WERI-Rb-1 (cell line): ENCODE data around the gene IGF1R.

Experiments
- DNase-seq: peaks from one replicate; pipeline ENCODE4 v3.0.0-alpha.2; 2020
- H3K27ac ChIP-seq: fragments of 250-450 bp; sonication (Bioruptor Pico); 2 replicates; pipeline ENCODE4 v1.5.1; 2020; ENCODE audit warnings: mild to moderate bottlenecking, moderate library complexity
- H3K27me3 ChIP-seq: fragments of 250-450 bp; sonication (Bioruptor Pico); 2 replicates; pipeline ENCODE4 v1.5.1; 2021; ENCODE audit warnings: mild to moderate bottlenecking, low read depth, moderate library complexity; ENCODE audit not compliant: insufficient read depth, severe bottlenecking
- H3K36me3 ChIP-seq: fragments of 250-450 bp; sonication (Bioruptor Pico); 2 replicates; pipeline ENCODE4 v1.5.1; 2020; ENCODE audit warnings: mild to moderate bottlenecking, moderate library complexity
- H3K4me3 ChIP-seq: 2 replicates; pipeline ENCODE4 v1.5.1; 2011; ENCODE audit warnings: low read depth, mild to moderate bottlenecking, control low read depth, low read length
- H3K9me3 ChIP-seq: fragments of 250-450 bp; sonication (Bioruptor Pico); 2 replicates; pipeline ENCODE4 v1.5.1; 2021; ENCODE audit warnings: mild to moderate bottlenecking, moderate library complexity; ENCODE audit not compliant: severe bottlenecking
- TF ChIP-seq, protein P1 (sequence below): IDR thresholded peaks from 2 replicates; pipeline ENCODE4 v1.5.1; 2011; ENCODE audit warnings: low read depth, mild to moderate bottlenecking, control low read depth, inconsistent platforms, low read length

Gene IGF1R

DNA sequence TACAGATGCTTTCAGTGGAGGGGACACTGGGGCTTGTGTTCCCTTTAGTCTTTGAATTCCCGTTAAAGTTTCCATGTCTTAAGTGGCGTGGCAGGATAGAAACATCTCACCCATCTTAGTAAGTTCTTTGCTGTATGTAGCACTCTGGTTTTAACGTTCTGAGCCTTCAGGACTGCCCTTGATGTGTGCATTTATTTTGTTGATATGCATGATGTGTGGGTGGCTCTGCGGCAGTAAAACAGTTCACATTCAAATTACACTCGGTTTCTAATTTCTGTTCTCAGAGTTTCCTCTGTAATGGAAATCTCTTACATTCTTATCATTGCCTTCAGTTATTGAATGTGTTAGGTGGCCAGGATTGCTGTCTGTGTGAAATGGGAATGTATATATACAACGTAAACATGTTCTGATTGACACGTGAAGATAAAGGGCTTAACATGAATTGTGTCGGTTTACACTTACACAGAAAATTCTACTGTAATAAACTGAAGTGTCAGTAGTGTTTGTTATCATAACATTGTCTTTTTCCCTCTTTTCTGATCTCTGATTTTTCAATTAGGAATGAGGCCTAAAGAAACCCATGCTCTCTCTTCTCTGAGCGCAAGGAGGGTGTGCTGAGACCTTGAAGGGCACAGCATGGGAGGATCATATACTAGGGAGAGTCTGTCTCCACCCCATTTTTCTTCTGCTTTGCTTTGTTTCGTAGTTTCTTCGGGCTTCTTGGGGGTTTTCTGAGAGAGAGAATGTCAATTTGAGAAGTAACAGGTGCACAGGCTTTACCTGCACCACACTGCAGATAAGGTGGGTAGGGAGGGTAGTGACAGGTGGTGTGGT, 51.5 kb downstream of the IGF1R start:
- TF ChIP-seq, protein P1, sequence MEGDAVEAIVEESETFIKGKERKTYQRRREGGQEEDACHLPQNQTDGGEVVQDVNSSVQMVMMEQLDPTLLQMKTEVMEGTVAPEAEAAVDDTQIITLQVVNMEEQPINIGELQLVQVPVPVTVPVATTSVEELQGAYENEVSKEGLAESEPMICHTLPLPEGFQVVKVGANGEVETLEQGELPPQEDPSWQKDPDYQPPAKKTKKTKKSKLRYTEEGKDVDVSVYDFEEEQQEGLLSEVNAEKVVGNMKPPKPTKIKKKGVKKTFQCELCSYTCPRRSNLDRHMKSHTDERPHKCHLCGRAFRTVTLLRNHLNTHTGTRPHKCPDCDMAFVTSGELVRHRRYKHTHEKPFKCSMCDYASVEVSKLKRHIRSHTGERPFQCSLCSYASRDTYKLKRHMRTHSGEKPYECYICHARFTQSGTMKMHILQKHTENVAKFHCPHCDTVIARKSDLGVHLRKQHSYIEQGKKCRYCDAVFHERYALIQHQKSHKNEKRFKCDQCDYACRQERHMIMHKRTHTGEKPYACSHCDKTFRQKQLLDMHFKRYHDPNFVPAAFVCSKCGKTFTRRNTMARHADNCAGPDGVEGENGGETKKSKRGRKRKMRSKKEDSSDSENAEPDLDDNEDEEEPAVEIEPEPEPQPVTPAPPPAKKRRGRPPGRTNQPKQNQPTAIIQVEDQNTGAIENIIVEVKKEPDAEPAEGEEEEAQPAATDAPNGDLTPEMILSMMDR = no peak
- no peaks in the 10 kb centered on the region for H3K9me3 ChIP-seq
- H3K27ac ChIP-seq = no peak overlapping the region
- no peaks in the 10 kb centered on the region for H3K27me3 ChIP-seq
- no peaks in the 10 kb centered on the region for H3K36me3 ChIP-seq
- no peak for DNase-seq
- no peak overlapping the region for H3K4me3 ChIP-seq

DNA sequence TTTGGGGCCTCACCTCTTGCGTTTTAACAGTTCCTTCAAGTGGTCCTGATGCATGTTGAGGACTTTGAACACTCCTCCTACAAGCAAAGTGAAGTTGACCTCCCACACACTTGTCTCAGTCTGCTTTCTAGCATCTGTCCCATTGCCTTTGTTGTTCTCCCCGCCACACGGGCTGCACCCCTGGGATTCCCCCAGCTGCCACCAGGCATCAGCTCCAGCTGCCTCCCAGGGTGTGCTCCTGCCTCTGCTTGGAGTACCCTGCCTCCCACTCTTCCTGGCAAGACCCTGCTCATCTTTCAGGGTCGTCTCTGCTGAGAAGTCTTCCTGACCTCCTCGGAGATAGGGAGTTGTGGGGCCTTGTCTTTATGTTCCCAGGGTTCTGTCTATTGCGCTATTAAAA, 52.2 kb downstream of the IGF1R start:
- Histone ChIP-seq H3K27ac (no peak overlapping the region), H3K9me3 (no peaks in the 10 kb centered on the region), H3K4me3 (no peak overlapping the region), H3K27me3 (no peaks in the 10 kb centered on the region), H3K36me3 (no peaks in the 10 kb centered on the region)
- TF ChIP-seq, protein P1 = no peak
- no peak for DNase-seq

DNA sequence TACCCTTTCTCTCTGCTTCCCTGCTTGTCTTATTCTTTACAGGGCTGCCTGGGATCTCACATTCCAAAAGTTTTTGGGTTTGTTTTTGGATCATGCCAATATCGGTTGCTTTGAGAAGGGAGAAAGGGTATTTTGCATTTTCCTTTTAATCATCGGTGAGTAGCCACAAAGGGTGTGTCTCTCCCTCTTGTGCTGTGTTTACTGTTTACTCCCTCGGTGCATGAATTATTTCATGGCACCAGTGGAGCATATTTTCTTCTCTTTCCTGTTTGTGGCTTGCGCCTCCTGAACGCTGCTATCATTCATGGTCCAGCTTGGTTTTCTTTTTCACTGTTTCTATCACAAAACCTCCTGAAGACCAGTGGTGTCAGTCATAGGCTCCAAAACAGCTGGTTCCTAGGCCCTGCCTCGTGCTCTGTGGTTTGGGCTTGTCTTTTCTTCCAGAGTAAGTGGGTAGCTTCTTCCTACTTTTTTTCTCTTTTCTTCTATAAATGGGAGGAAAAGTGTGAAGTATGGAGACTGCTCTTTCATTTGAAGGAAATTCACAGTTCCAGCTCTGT, 54.9 kb downstream of the IGF1R start:
- Histone ChIP-seq H3K36me3 (peaks cover 9% of the 10 kb centered on the region; the same call in 1 of the 2 replicates), H3K27ac (no peak overlapping the region), H3K4me3 (no peak overlapping the region), H3K27me3 (no peaks in the 10 kb centered on the region), H3K9me3 (no peaks in the 10 kb centered on the region)
- no peak for DNase-seq
- TF ChIP-seq, protein P1 = no peak

DNA sequence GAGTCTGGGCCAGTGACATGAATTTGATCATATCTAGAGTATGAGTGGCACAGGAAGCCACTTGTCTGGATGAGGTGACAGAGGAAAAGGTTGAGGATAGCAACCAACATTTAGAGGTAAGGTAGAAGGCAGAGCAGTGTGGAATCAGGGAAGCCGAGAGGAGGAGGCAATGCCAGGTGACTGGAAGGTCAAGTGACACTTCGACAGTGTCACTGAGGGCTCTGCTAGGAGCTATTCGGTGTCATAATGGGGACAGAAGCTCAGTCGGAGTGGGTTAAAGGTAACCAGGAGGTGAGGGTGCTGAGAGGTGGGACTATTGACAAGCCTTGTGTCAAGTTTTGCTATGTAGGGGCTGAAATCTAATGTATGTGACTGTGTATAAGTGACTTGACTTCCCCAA, 56.7 kb downstream of the IGF1R start:
- Histone ChIP-seq H3K27me3 (no peaks in the 10 kb centered on the region), H3K27ac (no peak overlapping the region), H3K36me3 (peaks cover 9% of the 10 kb centered on the region; the same call in 1 of the 2 replicates), H3K4me3 (no peak overlapping the region), H3K9me3 (no peaks in the 10 kb centered on the region)
- DNase-seq = no peak
- TF ChIP-seq, protein P1 = no peak

DNA sequence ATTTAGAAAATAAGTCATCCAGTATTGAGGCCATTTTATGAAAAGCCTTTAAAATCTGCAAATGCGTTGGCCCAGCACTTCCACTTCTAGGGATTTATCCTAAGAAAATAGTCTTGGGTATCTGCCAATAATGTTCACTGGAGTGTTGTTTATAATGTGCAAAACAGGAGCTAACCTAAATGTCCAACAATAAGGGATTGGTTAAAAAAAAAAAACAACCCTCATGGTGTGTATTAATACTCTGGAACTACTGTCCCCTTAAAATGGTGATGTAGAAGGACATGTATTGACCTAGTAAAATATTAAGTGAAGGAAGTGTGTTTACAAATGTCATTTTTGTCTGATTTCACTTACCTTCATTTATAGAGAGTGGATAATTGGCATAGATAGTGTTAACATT, 58.0 kb downstream of the IGF1R start:
- no peak for DNase-seq
- Histone ChIP-seq H3K36me3 (peaks cover 14% of the 10 kb centered on the region), H3K4me3 (no peak overlapping the region), H3K27ac (no peak overlapping the region), H3K9me3 (no peaks in the 10 kb centered on the region), H3K27me3 (no peaks in the 10 kb centered on the region)
- TF ChIP-seq, protein P1 = no peak

DNA sequence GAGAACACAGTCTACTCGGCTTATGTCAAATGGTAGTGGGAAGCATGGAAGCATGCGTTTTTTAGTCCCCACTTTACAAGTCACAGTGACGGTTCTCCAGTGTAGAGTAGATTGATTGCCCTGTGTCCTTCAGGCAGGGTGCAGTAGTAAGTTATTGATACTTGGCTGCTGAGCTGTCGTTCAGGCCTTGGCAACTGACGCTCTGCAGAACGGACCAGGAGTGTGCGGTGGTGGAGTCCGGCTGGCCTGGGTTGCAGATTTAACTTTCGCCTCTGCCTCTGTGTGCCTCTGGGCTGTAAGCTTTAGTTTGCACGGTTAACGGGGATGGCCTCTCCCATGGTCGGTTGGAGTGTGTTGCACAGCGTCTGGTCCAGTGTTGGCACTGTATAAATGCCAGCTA, 58.6 kb downstream of the IGF1R start:
- DNase-seq = no peak
- peaks cover 18% of the 10 kb centered on the region for H3K36me3 ChIP-seq
- no peak overlapping the region for H3K27ac ChIP-seq
- TF ChIP-seq, protein P1 = no peak
- H3K4me3 ChIP-seq = no peak overlapping the region
- no peaks in the 10 kb centered on the region for H3K27me3 ChIP-seq
- H3K9me3 ChIP-seq = peaks cover 2% of the 10 kb centered on the region
